SK-N-MC (cell line): ENCODE measurements around the gene RABGGTA.
A peak's percentile ranks its signal among the peaks of the same experiment; 100 is the strongest.

ENCODE experiments used
- DNase-seq: peaks from one replicate; pipeline ENCODE4 v3.0.0-alpha.2; 2011; ENCODE audit warnings: low read depth, low spot score
- H3K27ac ChIP-seq: fragments of 200-600 bp; sonication (generic); 2 replicates; pipeline ENCODE4 v1.5.1; 2016; ENCODE audit warnings: mixed run types
- H3K36me3 ChIP-seq: fragments of 200-600 bp; sonication (generic); 2 replicates; pipeline ENCODE4 v1.6.1; 2017; ENCODE audit warnings: antibody characterized with exemption, low read length, mixed read lengths; ENCODE audit not compliant: insufficient read depth
- H3K4me3 ChIP-seq: fragments of 200-600 bp; sonication (generic); 2 replicates; pipeline ENCODE4 v1.5.1; 2016
- H3K9ac ChIP-seq: fragments of 200-600 bp; sonication (generic); 2 replicates; pipeline ENCODE4 v1.8.0; 2017; ENCODE audit warnings: mixed run types, mixed read lengths; ENCODE audit not compliant: insufficient read length
- H3K9me3 ChIP-seq: fragments of 200-600 bp; sonication (generic); 2 replicates; pipeline ENCODE4 v1.6.1; 2017; ENCODE audit warnings: low read depth, mild to moderate bottlenecking, antibody characterized with exemption, low read length, moderate library complexity, mixed read lengths
- EZH2 ChIP-seq: fragments of 200-600 bp; sonication (generic); IDR thresholded peaks from one replicate; pipeline ENCODE4 v1.6.1; 2017; ENCODE audit warnings: antibody characterized with exemption
- FOXP2 ChIP-seq: optimal IDR thresholded peaks from 2 replicates; pipeline ENCODE3; 2011; ENCODE audit warnings: mild to moderate bottlenecking, moderate library complexity; ENCODE audit not compliant: insufficient read depth; ENCODE audit errors: extremely low read length, control extremely low read depth
- POLR2AphosphoS5 ChIP-seq: IDR thresholded peaks from 2 replicates; pipeline ENCODE4 v1.6.1; 2012; ENCODE audit warnings: mild to moderate bottlenecking, low read depth, low read length, borderline replicate concordance

RABGGTA gene

GRCh38 chr14:24312736-24313507 is 41.5 kb upstream of the RABGGTA start:
- no peaks in the 10 kb centered on the region for H3K36me3 ChIP-seq
- TF ChIP-seq FOXP2 (no peak), POLR2AphosphoS5 (0 out of 2 replicates have a peak, but pooled peaks have one; percentile 20)
- DNase-seq: no peak
- no peak overlapping the region for H3K4me3 ChIP-seq
- H3K9me3 ChIP-seq: no peaks in the 10 kb centered on the region
- H3K27ac ChIP-seq: no peak overlapping the region
- H3K9ac ChIP-seq: no peak overlapping the region

- 0 out of 2 replicates have a peak, but pooled peaks cover under 1% of the 10 kb centered on the region for H3K36me3 ChIP-seq
- H3K9ac ChIP-seq: no peak overlapping the region
Observed at GRCh38 chr14:24311837-24312615, 40.6 kb upstream of the RABGGTA start.

GRCh38 chr14:24310646-24311604 is 39.5 kb upstream of the RABGGTA start, which contains the start of gene LTB4R:
Gene LTB4R, plus strand, starts transcription at chr14:24311502. Its CDS starts 4,150 bp downstream, at chr14:24315652.
- DNase-seq: no peak
- TF ChIP-seq POLR2AphosphoS5: no peak
- TF ChIP-seq FOXP2: no peak
- TF ChIP-seq EZH2: no peak
- Histone ChIP-seq H3K27ac (no peak within 1 kb of the TSS), H3K36me3 (peaks cover 9% of the 10 kb centered on the region; the same call in 1 of the 2 replicates), H3K9ac (no peak within 1 kb of the TSS), H3K9me3 (no peaks in the 10 kb centered on the region), H3K4me3 (no peak within 1 kb of the TSS)

More at GRCh38 chr14:24311837-24312615, 40.6 kb upstream of the RABGGTA start:
- Histone ChIP-seq H3K4me3 (no peak overlapping the region), H3K27ac (no peak overlapping the region), H3K9me3 (no peaks in the 10 kb centered on the region)
- no peak for TF ChIP-seq POLR2AphosphoS5
- no peak for TF ChIP-seq FOXP2
- no peak for TF ChIP-seq EZH2
- no peak for DNase-seq

- H3K4me3 ChIP-seq: no peak overlapping the region
Observed at GRCh38 chr14:24310265-24310645, 38.9 kb upstream of the RABGGTA start.

GRCh38 chr14:24309538-24310264 is 38.3 kb upstream of the RABGGTA start, which contains the start of gene LTB4R2:
Gene LTB4R2, plus strand, starts transcription at chr14:24310140. Its CDS starts 525 bp downstream, at chr14:24310665.
- no peak within 1 kb of the TSS for H3K27ac ChIP-seq
- no peaks in the 10 kb centered on the region for H3K9me3 ChIP-seq
- TF ChIP-seq EZH2 (no peak), FOXP2 (no peak), POLR2AphosphoS5 (no peak)
- peaks cover 21% of the 10 kb centered on the region; the same call in 1 of the 2 replicates for H3K36me3 ChIP-seq
- no peak for DNase-seq
- H3K4me3 ChIP-seq: no peak within 1 kb of the TSS
- H3K9ac ChIP-seq: no peak within 1 kb of the TSS

More at GRCh38 chr14:24310265-24310645, 38.9 kb upstream of the RABGGTA start:
- Histone ChIP-seq H3K36me3 (peaks cover 15% of the 10 kb centered on the region; the same call in 1 of the 2 replicates), H3K27ac (no peak overlapping the region), H3K9ac (no peak overlapping the region), H3K9me3 (no peaks in the 10 kb centered on the region)
- no peak for DNase-seq
- no peak for TF ChIP-seq EZH2
- no peak for TF ChIP-seq FOXP2
- no peak for TF ChIP-seq POLR2AphosphoS5

GRCh38 chr14:24308342-24309124 is 37.1 kb upstream of the RABGGTA start:
- Histone ChIP-seq H3K9ac (no peak overlapping the region), H3K9me3 (no peaks in the 10 kb centered on the region), H3K4me3 (no peak overlapping the region), H3K36me3 (peaks cover 32% of the 10 kb centered on the region), H3K27ac (no peak overlapping the region)
- DNase-seq: no peak
- TF ChIP-seq FOXP2: no peak
- TF ChIP-seq POLR2AphosphoS5: no peak
- TF ChIP-seq EZH2: no peak
